Stimulated activated CD4-positive, alpha-beta T cell treated with anti-CD3 and anti-CD28 coated beads, Interleukin-15, amount 100 ng/mL, for 48 hours (primary cell): ENCODE data around the gene COL24A1.
A peak's percentile ranks its signal among the peaks of the same experiment; 100 is the strongest.
"Not testable (repeated sequence)": the region's sequence is repeated elsewhere in the genome, so short reads cannot be mapped to it uniquely, and the experiment has no call there.

ENCODE experiments used
- DNase-seq, 2 donors: peaks; one replicate each; pipeline ENCODE4 v3.0.0-alpha.2; 2020; ENCODE audit warnings: low read depth in 2 of 2

Gene COL24A1

GRCh38 chr1:85806236-85806965 lies 350.2 kb downstream of the COL24A1 start:
- no peak for DNase-seq

- no peak for DNase-seq
These were observed 355.1 kb downstream of the COL24A1 start for GRCh38 chr1:85801520-85801919.

DNA sequence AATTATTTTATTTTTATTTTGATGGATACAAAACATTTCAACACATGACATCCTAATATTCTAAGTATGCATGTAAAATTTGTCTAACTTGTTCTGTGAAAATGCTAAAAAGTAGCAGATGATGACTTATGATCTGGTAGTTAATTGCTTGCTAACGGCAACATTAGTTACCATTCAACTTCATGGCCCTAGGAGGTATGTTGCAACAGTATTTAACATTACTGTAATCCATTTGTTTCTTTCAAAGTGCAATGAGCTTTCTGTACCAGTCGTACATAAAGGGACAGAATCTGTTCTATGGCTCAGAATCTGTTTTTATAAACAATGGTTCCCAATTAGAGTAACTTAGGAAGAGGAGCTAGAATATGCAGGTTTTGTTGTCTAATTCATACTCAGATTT lies 356.8 kb downstream of the COL24A1 start:
- DNase-seq: no peak

GRCh38 chr1:85798419-85798818 lies 358.2 kb downstream of the COL24A1 start:
- DNase-seq: no peak

DNA sequence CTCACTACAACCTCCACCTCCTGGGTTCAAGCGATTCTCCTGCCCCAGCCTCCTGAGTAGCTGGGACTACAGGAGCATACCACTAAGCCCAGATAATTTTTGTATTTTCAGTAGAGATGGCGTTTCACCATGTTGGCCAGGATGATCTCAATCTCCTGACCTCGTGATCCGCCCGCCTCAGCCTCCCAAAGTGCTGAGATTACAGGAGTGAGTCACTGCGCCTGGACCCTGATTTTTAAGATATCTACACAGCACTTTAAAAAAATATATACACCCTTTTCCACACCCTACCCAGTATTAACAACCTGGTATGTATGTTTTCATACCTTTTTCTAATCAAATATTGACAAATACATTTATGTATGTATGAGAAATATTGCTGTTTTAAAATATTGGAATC lies 379.6 kb downstream of the COL24A1 start:
- DNase-seq: not testable (repeated sequence)

- no peak for DNase-seq
These were observed 393.8 kb downstream of the COL24A1 start for GRCh38 chr1:85762804-85763203.

- no peak for DNase-seq
These were observed 399.7 kb downstream of the COL24A1 start for GRCh38 chr1:85756864-85757263.

DNA sequence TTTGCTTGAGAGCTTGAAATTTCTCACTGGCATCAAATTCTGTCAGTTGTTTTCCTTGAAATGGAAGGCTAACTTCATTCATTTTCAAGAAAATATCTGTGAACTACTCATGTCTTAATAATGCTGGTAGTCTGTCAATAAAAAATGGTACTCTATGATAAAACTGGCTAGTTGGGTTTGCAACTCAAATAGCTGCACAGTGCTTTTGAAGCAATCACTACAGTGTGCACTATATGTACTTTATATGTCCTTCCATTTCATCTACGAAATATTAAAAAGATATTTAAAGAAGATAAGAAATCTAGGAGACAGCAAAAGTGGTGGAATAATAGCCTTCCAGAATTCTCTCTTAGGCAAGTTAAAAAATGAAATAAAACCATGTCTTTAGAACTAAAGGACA lies 408.5 kb downstream of the COL24A1 start:
- DNase-seq: no peak

DNA sequence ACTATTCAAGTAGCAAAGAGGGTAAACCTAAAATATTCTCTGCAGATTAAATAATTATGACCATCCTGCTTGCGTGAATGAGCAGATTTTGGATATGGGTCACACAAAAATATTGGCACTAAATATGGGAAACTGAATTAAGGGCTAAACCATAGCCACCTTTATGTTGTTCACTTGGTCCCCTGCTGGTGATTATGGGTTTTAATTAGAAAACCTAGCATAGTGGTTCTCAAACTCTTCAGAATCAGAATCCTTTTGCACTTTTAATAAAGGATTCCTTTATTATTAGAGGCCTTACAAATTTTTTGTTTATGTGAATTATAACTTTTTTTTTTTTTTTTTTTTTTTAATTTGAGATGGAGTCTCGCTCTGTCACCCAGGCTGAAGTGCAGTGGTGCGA lies 409.8 kb downstream of the COL24A1 start:
- DNase-seq: no peak

DNA sequence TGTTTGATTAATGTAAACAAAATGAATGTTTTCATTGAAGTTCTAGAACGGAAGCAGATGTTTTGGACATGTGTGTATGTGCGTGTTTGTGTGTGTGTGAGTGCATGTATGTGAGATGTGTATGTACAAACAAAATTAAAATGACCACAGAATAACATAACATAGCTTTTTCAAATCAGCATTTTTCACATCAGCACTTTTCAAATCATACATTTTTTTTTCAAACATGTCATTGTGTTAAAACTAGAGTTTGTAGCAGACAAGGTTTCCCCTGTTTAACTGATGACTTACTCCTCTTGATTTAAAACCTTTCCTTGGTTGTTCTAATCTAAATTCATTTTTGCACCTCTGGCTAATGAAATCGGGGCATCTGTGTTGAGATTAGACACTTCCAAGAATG lies 412.8 kb downstream of the COL24A1 start:
- no peak for DNase-seq

GRCh38 chr1:85734931-85735330 lies 421.6 kb downstream of the COL24A1 start:
- DNase-seq: no peak

- no peak for DNase-seq
These were observed 437.8 kb downstream of the COL24A1 start for GRCh38 chr1:85718678-85719340.

- DNase-seq: not testable (repeated sequence)
These were observed 442.0 kb downstream of the COL24A1 start for GRCh38 chr1:85714418-85715114.

- no peak for DNase-seq
These were observed 447.7 kb downstream of the COL24A1 start for GRCh38 chr1:85708829-85709227.

GRCh38 chr1:85707990-85708828 lies 448.4 kb downstream of the COL24A1 start, which contains the start of gene ZNHIT6:
Gene ZNHIT6 (minus strand): TSS chr1:85708433. CDS start chr1:85708284, 149 bp downstream.
- peak; percentile 82 to 84 for DNase-seq

GRCh38 chr1:85707267-85707989 lies 449.1 kb downstream of the COL24A1 start:
- DNase-seq: no peak

GRCh38 chr1:85705940-85706339 lies 450.6 kb downstream of the COL24A1 start:
- no peak for DNase-seq

DNA sequence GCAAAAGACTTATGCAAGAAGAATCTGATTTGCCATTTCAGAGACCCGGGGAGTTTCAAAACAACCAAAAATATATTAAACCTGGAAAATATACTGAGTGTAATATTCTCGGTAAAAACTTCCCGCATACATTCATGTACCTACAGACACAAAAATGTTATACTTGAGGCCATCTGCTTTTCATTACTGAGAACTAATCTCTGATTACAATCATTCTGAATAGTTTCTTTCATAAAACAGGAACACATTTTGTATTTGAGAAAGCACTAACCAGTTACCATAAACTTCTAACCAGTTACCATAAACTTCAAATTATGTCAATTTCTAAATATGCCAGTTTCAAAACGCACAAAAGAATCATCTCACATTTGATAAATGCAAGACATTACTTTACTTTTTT lies 456.1 kb downstream of the COL24A1 start:
- DNase-seq: no peak

GRCh38 chr1:85697895-85698294 lies 458.7 kb downstream of the COL24A1 start:
- no peak for DNase-seq

- no peak for DNase-seq
These were observed 463.8 kb downstream of the COL24A1 start for GRCh38 chr1:85692730-85693314.
